WTC11 (cell line): Measurements from ENCODE around the gene OGA. TPM values are rescaled to one million over a fixed set of nuclear protein-coding genes. Genes with fewer than 3 reads are reported as not detected.
A peak's percentile ranks its signal among the peaks of the same experiment; 100 is the strongest.

ENCODE experiments used
- ATAC-seq: fragments of 200-7000 bp; cut with Tn5 transposase; 2 replicates; pipeline ENCODE4 v1.10.0; 2021; ENCODE audit warnings: mild to moderate bottlenecking, moderate library complexity
- CTCF ChIA-PET: fragments of 300-600 bp; sonication (Branson Sonifier 250); formaldehyde crosslinking; loops from one replicate; lab custom pipeline; 2021; ENCODE audit warnings: antibody characterized with exemption; lab: Charles Lee
- POLR2A ChIA-PET: fragments of 350-600 bp; sonication (Branson Sonifier 250); formaldehyde crosslinking; loops from one replicate; lab custom pipeline; 2021; ENCODE audit warnings: antibody characterized with exemption; lab: Charles Lee
- DNase-seq: peaks from one replicate; pipeline ENCODE4 v3.0.0; 2021; ENCODE audit warnings: low spot score
- H3K27ac Mint-ChIP-seq: 2 replicates; pipeline ENCODE4 v1.8.0; 2021; ENCODE audit warnings: mixed read lengths
- H3K27me3 Mint-ChIP-seq: 2 replicates; pipeline ENCODE4 v1.8.0; 2021; ENCODE audit warnings: low read depth, mild to moderate bottlenecking, moderate library complexity, mixed read lengths
- H3K36me3 Mint-ChIP-seq: 2 replicates; pipeline ENCODE4 v1.8.0; 2021; ENCODE audit warnings: mixed read lengths
- H3K4me1 Mint-ChIP-seq: 2 replicates; pipeline ENCODE4 v1.8.0; 2022; ENCODE audit warnings: mixed read lengths
- H3K4me3 Mint-ChIP-seq: 2 replicates; pipeline ENCODE4 v1.8.0; 2021; ENCODE audit warnings: mild to moderate bottlenecking, moderate library complexity, mixed read lengths
- H3K9me3 Mint-ChIP-seq: 2 replicates; pipeline ENCODE4 v1.8.0; 2021; ENCODE audit warnings: mixed read lengths
- CBFB ChIP-seq: sonication (generic); formaldehyde crosslinking; IDR thresholded peaks from 2 replicates; pipeline ENCODE4 v1.8.1; 2022; ENCODE audit warnings: mild to moderate bottlenecking, low read depth, missing genetic modification reagents
- E2F4 ChIP-seq: sonication (generic); formaldehyde crosslinking; IDR thresholded peaks from 2 replicates; pipeline ENCODE4 v1.8.1; 2022; ENCODE audit warnings: low read depth, mild to moderate bottlenecking, moderate library complexity, missing genetic modification reagents, borderline replicate concordance
- FOXP1 ChIP-seq: sonication (generic); formaldehyde crosslinking; IDR thresholded peaks from 2 replicates; pipeline ENCODE4 v1.8.0; 2022; ENCODE audit warnings: missing genetic modification reagents, mild to moderate bottlenecking, moderate library complexity, borderline replicate concordance
- GTF2I ChIP-seq: fragments of 250-450 bp; sonication (Bioruptor Pico); conservative IDR thresholded peaks from 2 replicates; pipeline ENCODE4 v1.4.0; 2021; ENCODE audit warnings: mild to moderate bottlenecking
- IRF2 ChIP-seq: sonication (generic); formaldehyde crosslinking; IDR thresholded peaks from 2 replicates; pipeline ENCODE4 v1.8.0; 2022; ENCODE audit warnings: low read depth, missing genetic modification reagents, borderline replicate concordance
- MAX ChIP-seq: sonication (generic); formaldehyde crosslinking; IDR thresholded peaks from 2 replicates; pipeline ENCODE4 v1.8.0; 2022; ENCODE audit warnings: mild to moderate bottlenecking, missing genetic modification reagents
- NFATC4 ChIP-seq: fragments of 250-450 bp; sonication (Bioruptor Pico); IDR thresholded peaks from 2 replicates; pipeline ENCODE4 v1.9.0; 2021; ENCODE audit warnings: mild to moderate bottlenecking
- PRRX2 ChIP-seq: fragments of 250-450 bp; sonication (Bioruptor Pico); IDR thresholded peaks from 2 replicates; pipeline ENCODE4 v1.8.0; 2021; ENCODE audit warnings: mild to moderate bottlenecking
- SMAD4 ChIP-seq: sonication (generic); formaldehyde crosslinking; IDR thresholded peaks from 2 replicates; pipeline ENCODE4 v1.8.0; 2022; ENCODE audit warnings: mild to moderate bottlenecking, missing genetic modification reagents
- TCF7 ChIP-seq: sonication (generic); formaldehyde crosslinking; IDR thresholded peaks from 2 replicates; pipeline ENCODE4 v1.8.0; 2022; ENCODE audit warnings: mild to moderate bottlenecking, low read depth, missing genetic modification reagents, moderate library complexity
- ZNF425 ChIP-seq: fragments of 250-450 bp; sonication (Bioruptor Pico); conservative IDR thresholded peaks from 2 replicates; pipeline ENCODE4 v1.9.0; 2021; ENCODE audit warnings: mild to moderate bottlenecking
- ZNF671 ChIP-seq: fragments of 250-450 bp; sonication (Bioruptor Pico); IDR thresholded peaks from 2 replicates; pipeline ENCODE4 v1.8.0; 2021; ENCODE audit warnings: mild to moderate bottlenecking
- total RNA-seq: library from RNA; stranded (reverse); gene quantifications from 3 replicates; pipeline ENCODE4 v1.2.3, GENCODE V29; 2021

OGA gene
- total RNA-seq, 1 experiment from 2014 or later, result 111 TPM

- H3K4me1 Mint-ChIP-seq, result 0 out of 2 replicates have a peak, but pooled peaks cover 3% of the 10 kb centered on the region
- ATAC-seq, result peak; percentile 55
- no peaks in the 10 kb centered on the region; the same call in 1 of the 2 replicates for H3K27me3 Mint-ChIP-seq
- H3K4me3 Mint-ChIP-seq, result no peak overlapping the region
- CTCF ChIA-PET, result interaction anchor here (0.7 to 3.2 kb wide), 5 partner anchors 13 to 518 kb away, joined by 4 to 15 read pairs (median 11); no protein-coding TSS in a partner anchor
- TF ChIP-seq SMAD4 (CRISPR knock-in tag), result no peak
- TF ChIP-seq NFATC4, result no peak
- TF ChIP-seq PRRX2 (CRISPR knock-in tag), result no peak
- no peak for TF ChIP-seq GTF2I (CRISPR knock-in tag)
- no peak for TF ChIP-seq MAX (CRISPR knock-in tag)
- TF ChIP-seq ZNF671 (CRISPR knock-in tag), result no peak
- no peak for TF ChIP-seq IRF2 (CRISPR knock-in tag)
- TF ChIP-seq ZNF425, result no peak
- TF ChIP-seq E2F4, result no peak
- TF ChIP-seq TCF7, result no peak
- TF ChIP-seq CBFB, result no peak
- TF ChIP-seq FOXP1 (CRISPR knock-in tag), result no peak
- no peaks in the 10 kb centered on the region for H3K9me3 Mint-ChIP-seq
- no peak overlapping the region for H3K27ac Mint-ChIP-seq
- POLR2A ChIA-PET, result no interaction called here
- DNase-seq, result no peak
- H3K36me3 Mint-ChIP-seq, result no peaks in the 10 kb centered on the region
These were observed 81.6 kb downstream of the OGA start for GRCh38 chr10:101736666-101737065.

Other genes starting within 250 kb of the OGA start
- 40.7 to 46.2 TPM (median 41.3 TPM) in 3 replicates for gene POLL, start 230.2 kb downstream of the OGA start, total RNA-seq
- gene DPCD, start 230.1 kb downstream of the OGA start, total RNA-seq, result 21.8 to 23.8 TPM (median 22.0 TPM) in 3 replicates
- 45.3 to 47.9 TPM (median 46.3 TPM) in 3 replicates for gene FBXW4, start 123.3 kb downstream of the OGA start, total RNA-seq
- gene FGF8, start 42.3 kb downstream of the OGA start, total RNA-seq, result 14.0 to 28.9 TPM (median 16.4 TPM) in 3 replicates
- gene NPM3, start 35.0 kb downstream of the OGA start, total RNA-seq, result 223 to 260 TPM (median 229 TPM) in 3 replicates
- gene KCNIP2, start 25.4 kb upstream of the OGA start, total RNA-seq, result 4.5 to 5.4 TPM (median 5.2 TPM) in 3 replicates
- gene ARMH3, start 237.7 kb upstream of the OGA start, total RNA-seq, result 16.0 to 17.9 TPM (median 17.1 TPM) in 3 replicates
- gene HPS6, start 246.9 kb upstream of the OGA start, total RNA-seq, result 18.7 to 20.6 TPM (median 20.6 TPM) in 3 replicates